ENCODE results near the gene SYNM. TPM values are rescaled to one million over a fixed set of nuclear protein-coding genes. Genes with fewer than 3 reads are reported as not detected.

Gene SYNM
- total and polyA plus RNA-seq, 2 donors (not counting 1 experiment from before 2014, with no cell fraction given), result 0.04 to 0.27 TPM

GRCh38 chr15:99180964-99181306, 76.1 kb downstream of the SYNM start:
- no peak overlapping the region for H3K9ac ChIP-seq (ENCODE audit: low read length)
- Mint-ChIP-seq H3K4me1 (no peaks in the 10 kb centered on the region), H3K27me3 (no peaks in the 10 kb centered on the region), H3K4me3 (no peak overlapping the region), H3K9me3 (ENCODE audit: insufficient read depth) (no peaks in the 10 kb centered on the region), H3K27ac (no peak overlapping the region)
- ChIA-PET POLR2A (no interaction called here), CTCF (interaction anchor here (0.6 to 1.2 kb wide), 2 partner anchors 88 to 662 kb away, joined by 3 read pairs; no protein-coding TSS in a partner anchor)
- DNase-seq (no peak), ATAC-seq (ENCODE audit: low read depth) (no peak)
- H3K27ac ChIP-seq (ENCODE audit: low read length in 2 of 2), result no peak overlapping the region
- H3K4me2 ChIP-seq (replicated peaks; ENCODE audit: low read depth, low read length, poor library complexity, severe bottlenecking), result no peak overlapping the region
- no peaks in the 10 kb centered on the region for H3K9me3 ChIP-seq (ENCODE audit: control extremely low read depth in 1 of 3, control insufficient read depth in 2 of 3, insufficient read depth in 1 of 3, low read length in 2 of 3)
- intact Hi-C loops (cut with micrococcal nuclease), result loop anchor here (10.0 kb wide), 1 partner anchor 824 kb away; no protein-coding TSS in a partner anchor
- TF ChIP-seq EZH2 (IDR thresholded peaks at IDR 0.05; ENCODE audit: borderline replicate concordance, insufficient read depth, low read depth, low read length, poor library complexity, severe bottlenecking) (no peak), CTCF (IDR thresholded peaks at IDR 0.05) (no peak)
- no peaks in the 10 kb centered on the region for H3K79me2 ChIP-seq (ENCODE audit: control insufficient read depth, insufficient read depth, low read length)
- H3K4me1 ChIP-seq (ENCODE audit: control insufficient read depth in 2 of 2, insufficient read depth in 2 of 2, low read length in 2 of 2), result no peaks in the 10 kb centered on the region
- no peak overlapping the region for H2AFZ ChIP-seq (ENCODE audit: insufficient read depth, low read depth, low read length, poor library complexity, severe bottlenecking)
- H3K4me3 ChIP-seq (ENCODE audit: control extremely low read depth in 1 of 5, extremely low read depth in 1 of 5, insufficient read depth in 1 of 5, low read depth in 2 of 5, low read length in 4 of 5), result no peak overlapping the region
- H3K27me3 ChIP-seq (replicated peaks in 1 of 4; ENCODE audit: control extremely low read depth in 1 of 4, control insufficient read depth in 3 of 4, insufficient read depth in 4 of 4, low read length in 3 of 4), result no peaks in the 10 kb centered on the region
- 100% methylated on average over 1 of the region's 2 CpGs for WGBS (ENCODE audit: insufficient coverage)
- H3K36me3 ChIP-seq (replicated peaks in 1 of 2; ENCODE audit: control extremely low read depth in 1 of 2, control insufficient read depth in 1 of 2, extremely low read depth in 1 of 2, insufficient read depth in 2 of 2, low read length in 1 of 2), result no peaks in the 10 kb centered on the region
- H4K20me1 ChIP-seq (ENCODE audit: control insufficient read depth, insufficient read depth, low read length, poor library complexity, severe bottlenecking), result no peaks in the 10 kb centered on the region

DNA sequence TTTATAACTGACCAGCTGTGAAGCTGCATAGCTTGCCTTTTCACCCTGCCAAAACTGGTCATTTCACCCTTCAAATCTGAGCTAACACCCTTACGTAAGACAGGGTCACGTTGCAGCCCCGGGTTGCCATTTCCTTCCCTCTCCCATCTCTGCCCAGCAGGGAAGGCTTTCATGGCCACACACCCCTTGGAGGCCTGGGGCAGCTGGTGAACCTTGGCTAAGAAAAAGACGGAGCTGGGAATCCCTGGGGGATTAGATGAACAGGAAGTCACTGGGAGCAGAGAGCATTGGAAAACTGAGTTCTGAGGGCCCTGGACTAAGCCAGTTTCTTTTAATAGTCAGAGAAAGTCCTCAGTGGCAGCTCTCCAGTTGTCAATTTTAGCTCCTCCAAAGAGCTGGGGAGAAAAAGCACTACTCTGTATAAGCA, 76.7 kb downstream of the SYNM start:
- H3K9me3 Mint-ChIP-seq (ENCODE audit: insufficient read depth), result no peaks in the 10 kb centered on the region
- DNase-seq, result no peak
- ATAC-seq (ENCODE audit: low read depth), result no peak
- H3K4me3 Mint-ChIP-seq, result no peak overlapping the region
- Histone ChIP-seq H3K4me3 (ENCODE audit: control extremely low read depth in 1 of 5, extremely low read depth in 1 of 5, insufficient read depth in 1 of 5, low read depth in 2 of 5, low read length in 4 of 5) (no peak overlapping the region), H4K20me1 (ENCODE audit: control insufficient read depth, insufficient read depth, low read length, poor library complexity, severe bottlenecking) (no peaks in the 10 kb centered on the region), H3K9me3 (ENCODE audit: control extremely low read depth in 1 of 3, control insufficient read depth in 2 of 3, insufficient read depth in 1 of 3, low read length in 2 of 3) (no peaks in the 10 kb centered on the region), H3K27me3 (replicated peaks in 1 of 4; ENCODE audit: control extremely low read depth in 1 of 4, control insufficient read depth in 3 of 4, insufficient read depth in 4 of 4, low read length in 3 of 4) (no peaks in the 10 kb centered on the region), H3K27ac (ENCODE audit: low read length in 2 of 2) (no peak overlapping the region), H3K4me1 (ENCODE audit: control insufficient read depth in 2 of 2, insufficient read depth in 2 of 2, low read length in 2 of 2) (no peaks in the 10 kb centered on the region), H3K79me2 (ENCODE audit: control insufficient read depth, insufficient read depth, low read length) (no peaks in the 10 kb centered on the region), H3K9ac (ENCODE audit: low read length) (no peak overlapping the region), H3K36me3 (replicated peaks in 1 of 2; ENCODE audit: control extremely low read depth in 1 of 2, control insufficient read depth in 1 of 2, extremely low read depth in 1 of 2, insufficient read depth in 2 of 2, low read length in 1 of 2) (no peaks in the 10 kb centered on the region), H3K4me2 (replicated peaks; ENCODE audit: low read depth, low read length, poor library complexity, severe bottlenecking) (no peak overlapping the region), H2AFZ (ENCODE audit: insufficient read depth, low read depth, low read length, poor library complexity, severe bottlenecking) (no peak overlapping the region)
- no peaks in the 10 kb centered on the region for H3K4me1 Mint-ChIP-seq
- POLR2A ChIA-PET, result no interaction called here
- CTCF ChIA-PET, result interaction anchor here (1.2 kb wide), 1 partner anchor 663 kb away, joined by 3 read pairs; no protein-coding TSS in a partner anchor
- H3K27ac Mint-ChIP-seq, result no peak overlapping the region
- TF ChIP-seq EZH2 (IDR thresholded peaks at IDR 0.05; ENCODE audit: borderline replicate concordance, insufficient read depth, low read depth, low read length, poor library complexity, severe bottlenecking) (no peak), CTCF (IDR thresholded peaks at IDR 0.05) (no peak)
- H3K27me3 Mint-ChIP-seq, result no peaks in the 10 kb centered on the region
- intact Hi-C loops (cut with micrococcal nuclease), result loop anchor here (10.0 kb wide), 1 partner anchor 823 kb away; no protein-coding TSS in a partner anchor
- WGBS (ENCODE audit: insufficient coverage), result 67% methylated on average over 4 of the region's 4 CpGs
